Measurements from ENCODE around the gene GPR141. TPM values are rescaled to one million over a fixed set of nuclear protein-coding genes. Genes with fewer than 3 reads are reported as not detected.
"Not testable (repeated sequence)": the region's sequence is repeated elsewhere in the genome, so short reads cannot be mapped to it uniquely, and the experiment has no call there.

The GPR141 gene
- total and polyA plus RNA-seq, 12 donors = 0.17 to 2.2 (median 0.91) TPM; not detected in 3

DNA sequence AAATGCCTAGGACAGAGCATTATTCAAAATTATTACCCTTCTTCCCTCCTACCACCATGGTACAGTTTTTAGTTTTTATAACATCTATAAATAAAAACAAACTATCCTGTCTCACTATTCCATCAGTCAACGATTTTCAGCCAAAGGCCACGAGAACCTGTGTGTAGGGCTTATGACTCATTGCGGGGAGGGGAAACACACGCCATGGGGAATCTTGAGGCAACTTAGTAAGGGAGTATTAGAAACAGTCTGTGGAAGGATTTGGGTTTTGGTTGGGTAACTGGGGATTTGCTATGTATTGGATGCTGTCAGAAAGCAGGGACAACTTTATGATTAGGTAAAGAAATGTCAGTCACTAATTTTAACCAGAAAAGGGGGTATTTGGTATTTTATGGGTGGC, 14.7 kb downstream of the GPR141 start:
- no peak for DNase-seq

DNA sequence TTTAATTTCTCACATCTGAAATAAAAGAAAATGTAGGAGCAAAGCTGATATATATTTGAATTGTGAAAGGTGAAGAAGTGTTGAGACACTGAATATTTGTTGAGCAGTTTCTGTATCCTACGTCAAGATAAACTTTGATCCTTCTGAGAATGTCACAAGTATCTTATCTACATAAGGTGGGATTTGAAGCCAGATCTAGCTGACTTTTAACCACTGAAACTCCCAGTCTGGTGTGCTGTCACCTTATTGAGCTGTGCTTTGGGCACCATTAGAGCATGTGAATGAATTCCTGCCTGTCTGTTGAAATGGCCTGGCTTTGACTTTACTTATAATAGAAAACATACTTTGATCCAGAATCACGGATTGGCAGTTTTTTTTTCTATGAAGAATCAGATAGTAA, 15.2 kb downstream of the GPR141 start:
- Histone ChIP-seq H3K4me1 (replicated peaks in 1 of 2) (no peaks in the 10 kb centered on the region), H3K9me3 (replicated peaks in 1 of 3) (no peaks in the 10 kb centered on the region), H3K4me3 (no peak overlapping the region), H3K27me3 (no peaks in the 10 kb centered on the region), H3K36me3 (replicated peaks in 1 of 2) (no peaks in the 10 kb centered on the region), H3K27ac (no peak overlapping the region)
- no peak for DNase-seq
- 75 to 91% (median 79%) methylated on average over 2 of the region's 2 CpGs for WGBS, 4 donors
- TF ChIP-seq POLR2A (IDR thresholded peaks at IDR 0.05) (no peak), CTCF (IDR thresholded peaks at IDR 0.05) (no peak)
- intact Hi-C loops (cut with DNase I) = no loop called here

More for the DNA sequence above, 14.7 kb downstream of the GPR141 start:
- H3K27ac ChIP-seq = no peak overlapping the region
- H3K4me1 ChIP-seq (replicated peaks in 1 of 2) = no peaks in the 10 kb centered on the region
- TF ChIP-seq POLR2A (IDR thresholded peaks at IDR 0.05) (no peak), CTCF (IDR thresholded peaks at IDR 0.05) (no peak)
- H3K9me3 ChIP-seq (replicated peaks in 1 of 3) = no peaks in the 10 kb centered on the region
- no peaks in the 10 kb centered on the region for H3K36me3 ChIP-seq (replicated peaks in 1 of 2)
- 59 to 72% (median 64%) methylated on average over 4 of the region's 4 CpGs for WGBS, 4 donors
- no peak overlapping the region for H3K4me3 ChIP-seq
- H3K27me3 ChIP-seq = no peaks in the 10 kb centered on the region
- intact Hi-C loops (cut with DNase I) = no loop called here

DNA sequence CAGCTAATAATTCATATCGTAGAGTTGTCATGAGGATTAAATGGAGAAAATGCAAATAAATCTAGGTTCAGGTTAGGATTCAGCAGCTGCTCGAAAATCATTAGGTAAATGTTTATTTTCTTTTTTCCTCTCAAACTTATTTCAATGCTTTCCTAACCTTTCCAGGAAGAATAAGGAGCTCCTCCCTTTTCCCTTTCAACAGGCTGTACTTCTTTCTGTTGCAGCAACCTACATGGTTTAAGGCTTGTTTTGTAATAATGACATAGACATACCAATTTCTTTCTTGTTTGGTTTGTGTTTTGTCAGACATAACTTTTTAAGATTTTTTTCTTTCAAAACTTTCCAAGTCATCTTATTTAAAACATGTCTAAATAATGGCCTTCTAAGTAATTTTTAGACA, 18.2 kb downstream of the GPR141 start:
- H3K27me3 ChIP-seq = no peaks in the 10 kb centered on the region
- no peak for DNase-seq
- H3K9me3 ChIP-seq (replicated peaks in 1 of 3) = no peaks in the 10 kb centered on the region
- 65 to 74% (median 71%) methylated on average over 2 of the region's 2 CpGs for WGBS, 4 donors
- intact Hi-C loops (cut with DNase I) = no loop called here
- no peaks in the 10 kb centered on the region for H3K36me3 ChIP-seq (replicated peaks in 1 of 2)
- no peak overlapping the region for H3K4me3 ChIP-seq
- no peak for TF ChIP-seq CTCF (IDR thresholded peaks at IDR 0.05)
- no peak overlapping the region for H3K27ac ChIP-seq
- no peaks in the 10 kb centered on the region for H3K4me1 ChIP-seq (replicated peaks in 1 of 2)

DNA sequence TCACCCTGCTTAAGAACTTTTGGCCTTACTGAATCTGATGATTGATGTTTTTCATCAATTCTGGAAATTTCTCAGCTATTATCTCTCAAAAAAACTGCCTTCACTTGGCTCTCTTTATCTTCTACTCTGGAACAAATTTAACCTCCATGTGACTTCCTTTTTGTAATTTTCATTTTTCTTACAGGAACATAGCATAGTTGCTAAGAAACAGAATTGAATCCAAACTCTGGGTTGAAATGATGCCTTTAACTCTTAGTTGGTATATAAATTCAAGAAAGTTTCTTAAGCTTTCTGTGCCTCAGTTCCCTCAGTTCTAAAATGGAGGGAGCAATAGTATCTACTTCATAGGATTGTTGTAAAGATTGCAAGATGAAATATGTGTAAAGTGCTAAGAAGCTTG, 19.8 kb downstream of the GPR141 start:
- Histone ChIP-seq H3K27ac (no peak overlapping the region), H3K4me1 (replicated peaks in 1 of 2) (no peaks in the 10 kb centered on the region), H3K36me3 (replicated peaks in 1 of 2) (no peaks in the 10 kb centered on the region), H3K4me3 (no peak overlapping the region), H3K9me3 (replicated peaks in 1 of 3) (no peaks in the 10 kb centered on the region), H3K27me3 (no peaks in the 10 kb centered on the region)
- TF ChIP-seq POLR2A (IDR thresholded peaks at IDR 0.05) (no peak), CTCF (IDR thresholded peaks at IDR 0.05) (no peak)
- intact Hi-C loops (cut with DNase I) = no loop called here
- no peak for DNase-seq

DNA sequence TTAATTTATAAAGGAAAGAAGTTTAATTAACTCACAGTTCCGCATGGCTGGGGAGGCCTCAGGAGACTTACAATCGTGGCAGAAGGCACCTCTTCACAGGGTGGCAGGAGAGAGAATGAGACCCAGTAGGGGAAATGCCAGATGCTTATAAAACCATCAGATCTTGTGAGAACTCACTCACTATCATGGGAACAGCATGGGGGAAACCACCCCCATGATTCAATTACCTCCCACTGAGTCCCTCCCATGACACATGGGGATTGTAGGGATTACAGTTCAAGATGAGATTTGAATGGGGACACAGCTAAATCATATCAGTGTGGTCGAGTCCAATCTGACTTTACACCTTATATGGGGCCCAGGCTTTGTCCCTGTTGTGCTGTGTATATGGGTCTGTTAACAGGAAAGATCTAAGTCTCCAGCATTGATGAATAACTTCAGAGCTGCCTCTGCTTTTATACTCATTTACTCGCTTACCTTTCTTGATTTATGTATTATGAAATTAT, 20.8 kb downstream of the GPR141 start:
- H3K27me3 ChIP-seq; H3K4me1 ChIP-seq (replicated peaks in 1 of 2); DNase-seq; H3K9me3 ChIP-seq (replicated peaks in 1 of 3); H3K36me3 ChIP-seq (replicated peaks in 1 of 2); intact Hi-C loops (cut with DNase I); H3K4me3 ChIP-seq; H3K27ac ChIP-seq: not testable (repeated sequence)
- 80 to 84% (median 83%) methylated on average over 4 of the region's 4 CpGs for WGBS, 4 donors

Measured in adrenal gland (tissue), 12 donors.